Measurements from ENCODE around the gene HSD17B11.
"Not testable (repeated sequence)": the region's sequence is repeated elsewhere in the genome, so short reads cannot be mapped to it uniquely, and the experiment has no call there.

HSD17B11 gene

GRCh38 chr4:87405211-87405820 lies 14.3 kb upstream of the HSD17B11 start:
- no peak for DNase-seq (ENCODE audit: low spot score)
- in situ Hi-C loops (cut with MboI; ENCODE audit: low sequenced_read_pairs, unreplicated experiment), result no loop called here
- no peak for TF ChIP-seq CTCF (IDR thresholded peaks at IDR 0.05; ENCODE audit: borderline replicate concordance, control extremely low read depth, extremely low read depth, insufficient read depth, missing control alignments)

GRCh38 chr4:87403732-87404131 lies 12.7 kb upstream of the HSD17B11 start:
- in situ Hi-C loops (cut with MboI; ENCODE audit: low sequenced_read_pairs, unreplicated experiment), result not testable (repeated sequence)

GRCh38 chr4:87399954-87400353 lies 9.0 kb upstream of the HSD17B11 start:
- no peak for DNase-seq (ENCODE audit: low spot score)
- no peak for TF ChIP-seq CTCF (IDR thresholded peaks at IDR 0.05; ENCODE audit: borderline replicate concordance, control extremely low read depth, extremely low read depth, insufficient read depth, missing control alignments)
- in situ Hi-C loops (cut with MboI; ENCODE audit: low sequenced_read_pairs, unreplicated experiment), result no loop called here

More at GRCh38 chr4:87403732-87404131, 12.7 kb upstream of the HSD17B11 start:
- DNase-seq (ENCODE audit: low spot score), result not testable (repeated sequence)

- in situ Hi-C loops (cut with MboI; ENCODE audit: low sequenced_read_pairs, unreplicated experiment), result no loop called here
- no peak for TF ChIP-seq CTCF (IDR thresholded peaks at IDR 0.05; ENCODE audit: borderline replicate concordance, control extremely low read depth, extremely low read depth, insufficient read depth, missing control alignments)
- no peak for DNase-seq (ENCODE audit: low spot score)
Observed at GRCh38 chr4:87399148-87399547, 8.2 kb upstream of the HSD17B11 start.

- in situ Hi-C loops (cut with MboI; ENCODE audit: low sequenced_read_pairs, unreplicated experiment); DNase-seq (ENCODE audit: low spot score): not testable (repeated sequence)
Observed at GRCh38 chr4:87395851-87396250, 4.9 kb upstream of the HSD17B11 start.

GRCh38 chr4:87395073-87395472 lies 4.1 kb upstream of the HSD17B11 start:
- in situ Hi-C loops (cut with MboI; ENCODE audit: low sequenced_read_pairs, unreplicated experiment); DNase-seq (ENCODE audit: low spot score): not testable (repeated sequence)

DNA sequence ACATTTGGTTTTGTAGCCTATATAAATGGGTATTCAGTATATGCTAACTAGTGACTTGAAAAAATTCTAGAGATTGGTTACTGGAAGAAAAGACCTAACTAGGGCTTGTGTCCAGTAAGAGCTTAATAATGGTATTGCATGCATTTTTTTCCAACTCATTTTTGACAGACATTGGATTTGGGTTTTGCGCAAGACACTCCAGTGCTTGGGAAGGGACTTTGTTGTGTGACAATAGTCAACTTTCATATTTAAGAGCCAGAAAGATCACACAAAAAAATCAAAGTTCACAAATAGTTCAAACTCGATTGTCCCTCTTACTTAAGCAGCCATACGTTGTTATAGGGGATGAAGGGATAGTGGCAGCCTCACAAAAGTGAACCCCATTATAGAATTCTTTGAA lies 1.2 kb upstream of the HSD17B11 start:
- no peak for TF ChIP-seq CTCF (IDR thresholded peaks at IDR 0.05; ENCODE audit: borderline replicate concordance, control extremely low read depth, extremely low read depth, insufficient read depth, missing control alignments)
- no peak for DNase-seq (ENCODE audit: low spot score)
- in situ Hi-C loops (cut with MboI; ENCODE audit: low sequenced_read_pairs, unreplicated experiment), result no loop called here

DNA sequence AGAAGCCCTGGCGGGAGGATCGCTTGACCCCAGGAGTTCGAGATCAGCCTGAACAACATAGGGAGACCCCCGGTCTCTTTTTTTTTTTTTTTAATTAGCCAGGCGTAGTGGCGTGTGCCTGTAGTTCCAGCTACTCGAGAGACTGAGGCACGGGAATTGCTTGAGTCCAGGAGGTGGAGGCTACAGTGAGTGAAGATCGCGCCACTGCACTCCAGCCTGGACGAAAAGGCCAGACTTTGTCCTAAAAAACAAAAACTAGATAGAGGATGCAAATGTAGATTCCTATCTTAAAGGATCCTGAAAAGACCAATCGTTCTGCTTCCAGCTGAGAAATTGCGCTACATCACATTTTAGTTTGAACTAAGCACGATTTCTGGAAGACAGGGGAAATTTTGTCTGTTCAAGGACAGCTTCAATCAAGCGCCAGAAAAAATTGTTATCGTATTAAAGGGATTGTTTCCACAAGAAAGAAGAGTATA lies 627 bp upstream of the HSD17B11 start:
- in situ Hi-C loops (cut with MboI; ENCODE audit: low sequenced_read_pairs, unreplicated experiment), result no loop called here
- DNase-seq (ENCODE audit: low spot score), result no peak
- TF ChIP-seq CTCF (IDR thresholded peaks at IDR 0.05; ENCODE audit: borderline replicate concordance, control extremely low read depth, extremely low read depth, insufficient read depth, missing control alignments), result no peak
